GM23338 (cell line): Measurements from ENCODE around the gene PRRG1. TPM values are rescaled to one million over a fixed set of nuclear protein-coding genes. Genes with fewer than 3 reads are reported as not detected.

Experiments
- ATAC-seq: fragments of 200-7000 bp; cut with Tn5 transposase; 3 replicates; pipeline ENCODE4 v1.9.1; 2020
- DNase-seq: peaks from one replicate; pipeline ENCODE4 v3.0.0-alpha.2; 2015; ENCODE audit warnings: low spot score
- H2AFZ ChIP-seq: fragments of 200-600 bp; sonication (generic); 2 replicates; pipeline ENCODE4 v1.8.0; 2016; ENCODE audit warnings: antibody characterized with exemption, mild to moderate bottlenecking, moderate library complexity
- H3F3A ChIP-seq: fragments of 200-600 bp; sonication (generic); replicated peaks from 2 replicates; pipeline ENCODE4 v1.8.0; 2017; ENCODE audit warnings: antibody characterized with exemption, mixed run types, low read depth
- H3K27ac ChIP-seq: fragments of 200-600 bp; sonication (generic); 2 replicates; pipeline ENCODE4 v1.6.1; 2016; ENCODE audit warnings: low read depth
- H3K27me3 ChIP-seq: fragments of 200-600 bp; sonication (generic); 2 replicates; pipeline ENCODE4 v1.8.0; 2016; ENCODE audit warnings: mild to moderate bottlenecking, mixed run types, moderate library complexity; ENCODE audit not compliant: insufficient read depth
- H3K36me3 ChIP-seq: fragments of 200-600 bp; sonication (generic); 2 replicates; pipeline ENCODE4 v1.8.0; 2016; ENCODE audit warnings: mild to moderate bottlenecking; ENCODE audit not compliant: insufficient read depth
- H3K4me1 ChIP-seq: fragments of 200-600 bp; sonication (generic); 2 replicates; pipeline ENCODE4 v1.8.0; 2016; ENCODE audit warnings: mild to moderate bottlenecking, moderate library complexity; ENCODE audit not compliant: insufficient read depth
- H3K4me2 ChIP-seq: fragments of 200-600 bp; sonication (generic); 2 replicates; pipeline ENCODE4 v1.7.1; 2017; ENCODE audit warnings: mixed run types
- H3K4me3 ChIP-seq: fragments of 200-600 bp; sonication (generic); 2 replicates; pipeline ENCODE4 v1.6.1; 2016; ENCODE audit warnings: mixed run types
- H3K79me2 ChIP-seq: fragments of 200-600 bp; sonication (generic); replicated peaks from 2 replicates; pipeline ENCODE4 v1.8.0; 2017; ENCODE audit warnings: mild to moderate bottlenecking; ENCODE audit not compliant: insufficient read depth
- H3K9me2 ChIP-seq: fragments of 200-600 bp; sonication (generic); 2 replicates; pipeline ENCODE4 v1.8.0; 2017; ENCODE audit not compliant: insufficient read depth
- H4K20me1 ChIP-seq: fragments of 200-600 bp; sonication (generic); replicated peaks from 2 replicates; pipeline ENCODE4 v1.8.0; 2017; ENCODE audit warnings: mild to moderate bottlenecking; ENCODE audit not compliant: insufficient read depth
- H3K27ac Mint-ChIP-seq: 2 replicates; pipeline ENCODE4 v1.8.0; 2020; ENCODE audit warnings: inconsistent platforms, mild to moderate bottlenecking, moderate library complexity, mixed read lengths
- H3K27me3 Mint-ChIP-seq: 3 replicates; pipeline ENCODE4 v1.8.0; 2022; ENCODE audit warnings: low read depth, mild to moderate bottlenecking, moderate library complexity, mixed read lengths, inconsistent platforms; ENCODE audit not compliant: insufficient read depth, poor library complexity
- H3K36me3 Mint-ChIP-seq: 3 replicates; pipeline ENCODE4 v1.8.0; 2021; ENCODE audit warnings: low read depth, mild to moderate bottlenecking, inconsistent platforms, moderate library complexity, mixed read lengths
- H3K4me1 Mint-ChIP-seq: 3 replicates; pipeline ENCODE4 v1.8.0; 2020; ENCODE audit warnings: mild to moderate bottlenecking, inconsistent platforms, mixed read lengths
- H3K4me3 Mint-ChIP-seq: 3 replicates; pipeline ENCODE4 v1.8.0; 2021; ENCODE audit warnings: moderate library complexity, mild to moderate bottlenecking, inconsistent platforms, mixed read lengths
- H3K9me3 Mint-ChIP-seq: 3 replicates; pipeline ENCODE4 v1.8.0; 2020; ENCODE audit warnings: moderate library complexity, mild to moderate bottlenecking, inconsistent platforms, mixed read lengths
- CREB1 ChIP-seq: fragments of 250-450 bp; sonication (Bioruptor Pico); IDR thresholded peaks from 2 replicates; pipeline ENCODE4 v1.5.0; 2020; ENCODE audit warnings: low read depth, mild to moderate bottlenecking, moderate library complexity
- CTCF ChIP-seq, 2 experiments: fragments of 200-600 bp in 1 of 2; sonication (generic) in 1 of 2; conservative IDR thresholded peaks; 2 replicates each; pipeline versions ENCODE4 v1.5.1 to v1.6.1; 2016 to 2017; ENCODE audit warnings: antibody characterized with exemption in 2 of 2, low read depth in 2 of 2, mild to moderate bottlenecking in 2 of 2, moderate library complexity in 1 of 2
- EZH2 ChIP-seq: fragments of 200-600 bp; sonication (generic); IDR thresholded peaks from one replicate; pipeline ENCODE4 v1.8.0; 2017; ENCODE audit warnings: antibody characterized with exemption, mild to moderate bottlenecking, low read depth; ENCODE audit not compliant: unreplicated experiment
- EZH2phosphoT487 ChIP-seq: fragments of 200-600 bp; sonication (generic); IDR thresholded peaks from one replicate; pipeline ENCODE4 v1.8.1; 2018; ENCODE audit warnings: antibody characterized with exemption; ENCODE audit not compliant: unreplicated experiment
- JUNB ChIP-seq: IDR thresholded peaks from one replicate; pipeline ENCODE4 v1.6.1; 2016; ENCODE audit warnings: antibody characterized with exemption; ENCODE audit not compliant: unreplicated experiment
- NANOG ChIP-seq: IDR thresholded peaks from 2 replicates; pipeline ENCODE4 v1.6.1; 2016; ENCODE audit warnings: antibody characterized with exemption, borderline replicate concordance
- POLR2AphosphoS5 ChIP-seq: IDR thresholded peaks from 2 replicates; pipeline ENCODE4 v1.6.1; 2016; ENCODE audit warnings: antibody characterized with exemption, low read depth
- STAT1 ChIP-seq: IDR thresholded peaks from one replicate; pipeline ENCODE4 v1.6.1; 2016; ENCODE audit warnings: antibody characterized with exemption; ENCODE audit not compliant: unreplicated experiment
- ZNF114 ChIP-seq: fragments of 250-450 bp; sonication (Bioruptor Pico); IDR thresholded peaks from 2 replicates; pipeline ENCODE4 v1.5.0; 2020; ENCODE audit warnings: mild to moderate bottlenecking, moderate library complexity
- ZNF331 ChIP-seq: fragments of 250-450 bp; sonication (Bioruptor Pico); IDR thresholded peaks from 2 replicates; pipeline ENCODE4 v1.5.0; 2020; ENCODE audit warnings: low read depth, mild to moderate bottlenecking, moderate library complexity
- ZNF462 ChIP-seq: fragments of 250-450 bp; sonication (Bioruptor Pico); IDR thresholded peaks from 2 replicates; pipeline ENCODE4 v1.5.0; 2020; ENCODE audit warnings: mild to moderate bottlenecking, moderate library complexity
- polyA plus RNA-seq: library from polyadenylated mRNA; unstranded; fragments of >200 nt; fragmentation: Nextera tagmentation; extraction: Ambion mirVana; gene quantifications from 2 replicates; pipeline ENCODE4 v1.2.1, GENCODE V29; 2016
- total RNA-seq: library from RNA; depleted of rRNA; stranded (reverse); fragments of >200 nt; shearing (Covaris generic); gene quantifications from 2 replicates; pipeline ENCODE4 v1.2.3, GENCODE V29; 2014
- TF ChIP-seq, protein P1 (sequence below): IDR thresholded peaks from one replicate; pipeline ENCODE4 v1.6.1; 2018; ENCODE audit warnings: antibody characterized with exemption; ENCODE audit not compliant: unreplicated experiment
- TF ChIP-seq, protein P2 (sequence below): IDR thresholded peaks from 2 replicates; pipeline ENCODE4 v1.6.1; 2016; ENCODE audit warnings: antibody characterized with exemption

The PRRG1 gene
- total and polyA plus RNA-seq, 2 experiments from 2014 or later, result 3.8 to 10.8 TPM

DNA sequence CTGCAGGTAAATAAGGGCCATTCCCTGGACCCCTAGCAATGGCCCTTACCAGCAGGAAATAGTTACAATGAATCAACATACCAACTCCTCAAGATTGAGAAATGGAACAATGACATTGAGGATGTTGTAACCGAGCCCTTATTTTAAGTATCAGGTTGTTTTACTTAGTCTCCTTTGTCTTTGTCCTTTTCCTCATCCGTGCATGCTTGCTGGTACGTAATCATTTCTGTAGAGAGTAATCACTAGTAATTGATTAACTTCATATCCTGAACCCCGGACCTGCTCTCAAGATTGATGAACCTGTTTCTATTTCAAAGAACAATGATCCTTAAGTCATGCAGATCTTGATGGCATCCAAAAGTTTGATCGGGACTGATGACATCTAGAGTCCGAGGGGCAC, 123.7 kb downstream of the PRRG1 start:
- H3K4me2 ChIP-seq, result no peak overlapping the region
- no peaks in the 10 kb centered on the region for H3K36me3 ChIP-seq
- H3K4me1 Mint-ChIP-seq, result peaks cover 39% of the 10 kb centered on the region
- H4K20me1 ChIP-seq, result no peaks in the 10 kb centered on the region
- 0 out of 2 replicates have a peak, but pooled peaks cover 3% of the 10 kb centered on the region for H3K9me2 ChIP-seq
- no peak overlapping the region for H3K4me3 Mint-ChIP-seq
- H3K36me3 Mint-ChIP-seq, result peaks cover 6% of the 10 kb centered on the region; the same call in 2 of the 3 replicates
- no peak overlapping the region for H2AFZ ChIP-seq
- no peaks in the 10 kb centered on the region for H3K27me3 Mint-ChIP-seq
- no peak overlapping the region for H3K27ac Mint-ChIP-seq
- no peak overlapping the region for H3K4me3 ChIP-seq
- H3K27ac ChIP-seq, result no peak overlapping the region
- H3K27me3 ChIP-seq, result no peaks in the 10 kb centered on the region
- no peaks in the 10 kb centered on the region for H3K79me2 ChIP-seq
- ATAC-seq (no peak), DNase-seq (no peak)
- H3K4me1 ChIP-seq, result peaks cover 36% of the 10 kb centered on the region
- TF ChIP-seq STAT1, result no peak
- TF ChIP-seq POLR2AphosphoS5, result no peak
- TF ChIP-seq CREB1 (CRISPR knock-in tag), result no peak
- TF ChIP-seq, protein P1, sequence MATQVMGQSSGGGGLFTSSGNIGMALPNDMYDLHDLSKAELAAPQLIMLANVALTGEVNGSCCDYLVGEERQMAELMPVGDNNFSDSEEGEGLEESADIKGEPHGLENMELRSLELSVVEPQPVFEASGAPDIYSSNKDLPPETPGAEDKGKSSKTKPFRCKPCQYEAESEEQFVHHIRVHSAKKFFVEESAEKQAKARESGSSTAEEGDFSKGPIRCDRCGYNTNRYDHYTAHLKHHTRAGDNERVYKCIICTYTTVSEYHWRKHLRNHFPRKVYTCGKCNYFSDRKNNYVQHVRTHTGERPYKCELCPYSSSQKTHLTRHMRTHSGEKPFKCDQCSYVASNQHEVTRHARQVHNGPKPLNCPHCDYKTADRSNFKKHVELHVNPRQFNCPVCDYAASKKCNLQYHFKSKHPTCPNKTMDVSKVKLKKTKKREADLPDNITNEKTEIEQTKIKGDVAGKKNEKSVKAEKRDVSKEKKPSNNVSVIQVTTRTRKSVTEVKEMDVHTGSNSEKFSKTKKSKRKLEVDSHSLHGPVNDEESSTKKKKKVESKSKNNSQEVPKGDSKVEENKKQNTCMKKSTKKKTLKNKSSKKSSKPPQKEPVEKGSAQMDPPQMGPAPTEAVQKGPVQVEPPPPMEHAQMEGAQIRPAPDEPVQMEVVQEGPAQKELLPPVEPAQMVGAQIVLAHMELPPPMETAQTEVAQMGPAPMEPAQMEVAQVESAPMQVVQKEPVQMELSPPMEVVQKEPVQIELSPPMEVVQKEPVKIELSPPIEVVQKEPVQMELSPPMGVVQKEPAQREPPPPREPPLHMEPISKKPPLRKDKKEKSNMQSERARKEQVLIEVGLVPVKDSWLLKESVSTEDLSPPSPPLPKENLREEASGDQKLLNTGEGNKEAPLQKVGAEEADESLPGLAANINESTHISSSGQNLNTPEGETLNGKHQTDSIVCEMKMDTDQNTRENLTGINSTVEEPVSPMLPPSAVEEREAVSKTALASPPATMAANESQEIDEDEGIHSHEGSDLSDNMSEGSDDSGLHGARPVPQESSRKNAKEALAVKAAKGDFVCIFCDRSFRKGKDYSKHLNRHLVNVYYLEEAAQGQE, result no peak
- TF ChIP-seq, protein P2, sequence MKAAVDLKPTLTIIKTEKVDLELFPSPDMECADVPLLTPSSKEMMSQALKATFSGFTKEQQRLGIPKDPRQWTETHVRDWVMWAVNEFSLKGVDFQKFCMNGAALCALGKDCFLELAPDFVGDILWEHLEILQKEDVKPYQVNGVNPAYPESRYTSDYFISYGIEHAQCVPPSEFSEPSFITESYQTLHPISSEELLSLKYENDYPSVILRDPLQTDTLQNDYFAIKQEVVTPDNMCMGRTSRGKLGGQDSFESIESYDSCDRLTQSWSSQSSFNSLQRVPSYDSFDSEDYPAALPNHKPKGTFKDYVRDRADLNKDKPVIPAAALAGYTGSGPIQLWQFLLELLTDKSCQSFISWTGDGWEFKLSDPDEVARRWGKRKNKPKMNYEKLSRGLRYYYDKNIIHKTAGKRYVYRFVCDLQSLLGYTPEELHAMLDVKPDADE, result no peak
- TF ChIP-seq EZH2, result no peak
- TF ChIP-seq ZNF462 (CRISPR knock-in tag), result no peak
- no peak for TF ChIP-seq ZNF331 (CRISPR knock-in tag)
- no peak for TF ChIP-seq EZH2phosphoT487
- TF ChIP-seq ZNF114, result no peak
- TF ChIP-seq JUNB, result no peak
- TF ChIP-seq CTCF (conservative IDR thresholded peaks at IDR 0.05; ENCODE audit: low read depth in 2 of 2), result no peak
- no peak for TF ChIP-seq NANOG
- H3K9me3 Mint-ChIP-seq, result no peaks in the 10 kb centered on the region
- H3F3A ChIP-seq, result no peaks in the 10 kb centered on the region
